ENCODE results near the gene ABHD12B. TPM values are rescaled to one million over a fixed set of nuclear protein-coding genes. Genes with fewer than 3 reads are reported as not detected.

Gene ABHD12B
- total and polyA plus RNA-seq, 2 donors from 2014 or later, result 0.88 TPM; not detected in 1

DNA sequence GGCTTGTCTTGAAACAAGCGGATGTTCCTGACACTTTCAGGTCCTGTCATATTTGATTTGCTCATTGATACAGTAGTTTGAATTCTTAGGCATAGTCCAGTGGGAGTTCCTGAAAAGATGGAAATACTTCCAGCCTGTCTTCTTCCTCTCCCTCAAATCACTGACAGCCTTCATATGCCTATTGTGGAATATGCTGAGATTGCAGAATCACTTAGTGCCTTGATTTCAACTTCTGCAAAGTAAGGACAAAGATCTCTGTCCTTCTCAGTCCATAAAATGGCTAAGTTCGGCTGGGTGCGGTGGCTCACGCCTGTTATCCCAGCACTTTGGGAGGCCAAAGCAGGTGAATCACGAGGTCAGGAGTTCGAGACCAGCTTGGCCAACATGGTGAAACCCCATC is 79.2 kb downstream of the ABHD12B start:
- Histone ChIP-seq H3K4me1 (ENCODE audit: control insufficient read depth in 2 of 3, insufficient read depth in 2 of 3, low read depth in 1 of 3, low read length in 3 of 3) (no peaks in the 10 kb centered on the region), H3K4me3 (ENCODE audit: low read length in 3 of 3) (no peak overlapping the region), H3K36me3 (ENCODE audit: control insufficient read depth in 2 of 3, insufficient read depth in 3 of 3, low read length in 3 of 3) (no peaks in the 10 kb centered on the region), H3K27ac (ENCODE audit: low read depth in 2 of 2, low read length in 2 of 2) (no peak overlapping the region), H3K27me3 (ENCODE audit: control insufficient read depth, insufficient read depth, low read length) (no peaks in the 10 kb centered on the region), H3K9ac (ENCODE audit: low read length in 3 of 3) (no peak overlapping the region), H3K9me3 (ENCODE audit: control insufficient read depth in 2 of 3, insufficient read depth in 1 of 3, low read length in 3 of 3) (no peaks in the 10 kb centered on the region)
- TF ChIP-seq CTCF (IDR thresholded peaks at IDR 0.05; ENCODE audit: borderline replicate concordance, extremely low read depth, insufficient read depth), result no peak
- DNase-seq (no peak), FAIRE-seq (no peak)
- intact Hi-C loops (cut with DNase I), result no loop called here

GRCh38 chr14:50953502-50953901 is 81.6 kb downstream of the ABHD12B start:
- H3K9ac ChIP-seq (ENCODE audit: low read length in 3 of 3), result no peak overlapping the region
- no peak for TF ChIP-seq CTCF (IDR thresholded peaks at IDR 0.05; ENCODE audit: borderline replicate concordance, extremely low read depth, insufficient read depth)
- no peaks in the 10 kb centered on the region for H3K27me3 ChIP-seq (ENCODE audit: control insufficient read depth, insufficient read depth, low read length)
- no peak overlapping the region for H3K27ac ChIP-seq (ENCODE audit: low read depth in 2 of 2, low read length in 2 of 2)
- no peak overlapping the region for H3K4me3 ChIP-seq (ENCODE audit: low read length in 3 of 3)
- FAIRE-seq (no peak), DNase-seq (no peak)
- no peaks in the 10 kb centered on the region for H3K4me1 ChIP-seq (ENCODE audit: control insufficient read depth in 2 of 3, insufficient read depth in 2 of 3, low read depth in 1 of 3, low read length in 3 of 3)
- no peaks in the 10 kb centered on the region for H3K9me3 ChIP-seq (ENCODE audit: control insufficient read depth in 2 of 3, insufficient read depth in 1 of 3, low read length in 3 of 3)
- intact Hi-C loops (cut with DNase I), result no loop called here
- H3K36me3 ChIP-seq (ENCODE audit: control insufficient read depth in 2 of 3, insufficient read depth in 3 of 3, low read length in 3 of 3), result no peaks in the 10 kb centered on the region

Other genes starting within 250 kb of the ABHD12B start
- 36.9 TPM for gene SAV1, start 203.7 kb upstream of the ABHD12B start, total RNA-seq
- gene SAV1, start 203.7 kb upstream of the ABHD12B start, polyA plus RNA-seq (ENCODE audit: insufficient read depth, low read depth, low replicate concordance), result 18.5 TPM
- gene NIN, start 40.9 kb upstream of the ABHD12B start, total RNA-seq, result 40.0 TPM
- 3.6 TPM for gene NIN, start 40.9 kb upstream of the ABHD12B start, polyA plus RNA-seq (ENCODE audit: insufficient read depth, low read depth, low replicate concordance)
- gene PYGL, start 72.4 kb downstream of the ABHD12B start, total RNA-seq, result 40.3 TPM
- gene PYGL, start 72.4 kb downstream of the ABHD12B start, polyA plus RNA-seq (ENCODE audit: insufficient read depth, low read depth, low replicate concordance), result 12.3 TPM
- 2.0 TPM for gene TRIM9, start 223.1 kb downstream of the ABHD12B start, total RNA-seq
- gene TRIM9, start 223.1 kb downstream of the ABHD12B start, polyA plus RNA-seq (ENCODE audit: insufficient read depth, low read depth, low replicate concordance), result 0.67 TPM